H1 (cell line): ENCODE data around the gene EXD3. TPM values are rescaled to one million over a fixed set of nuclear protein-coding genes. Genes with fewer than 3 reads are reported as not detected.

Experiments used
- CTCF ChIA-PET: fragments of 300-600 bp; sonication (Branson Sonifier 250); formaldehyde crosslinking; loops from one replicate; lab custom pipeline; 2021; ENCODE audit not compliant: partially characterized antibody; lab: Charles Lee
- POLR2A ChIA-PET: fragments of 300-600 bp; sonication (Branson Sonifier 250); formaldehyde crosslinking; loops from one replicate; lab custom pipeline; 2021; ENCODE audit warnings: inconsistent platforms; ENCODE audit not compliant: partially characterized antibody; lab: Charles Lee
- DNase-seq, 2 experiments: peaks; one replicate each; pipeline versions ENCODE4 v3.0.0 to v3.0.0-alpha.2; 2010 to 2022; ENCODE audit warnings: low spot score in 2 of 2, low read depth in 1 of 2, mixed read lengths in 1 of 2
- FAIRE-seq: peaks from 2 replicates; lab custom pipeline; 2011; peaks lifted over from hg19 to GRCh38; lab: Jason Lieb, UNC
- H2AFZ ChIP-seq: 2 replicates; pipeline ENCODE4 v1.8.1; 2012; ENCODE audit warnings: low read length, inconsistent platforms
- H2AK5ac ChIP-seq: 2 replicates; pipeline ENCODE4 v1.6.1; 2013; ENCODE audit warnings: low read depth, low read length
- H2BK120ac ChIP-seq: replicated peaks from 2 replicates; pipeline ENCODE3; 2013; ENCODE audit warnings: low read depth, low read length, inconsistent platforms
- H2BK12ac ChIP-seq: 2 replicates; pipeline ENCODE4 v1.6.1; 2013; ENCODE audit warnings: low read depth, low read length
- H2BK15ac ChIP-seq: 2 replicates; pipeline ENCODE4 v1.6.1; 2013; ENCODE audit warnings: low read length
- H2BK20ac ChIP-seq: 2 replicates; pipeline ENCODE4 v1.6.1; 2013; ENCODE audit warnings: low read length
- H2BK5ac ChIP-seq: 2 replicates; pipeline ENCODE4 v1.6.1; 2013; ENCODE audit warnings: low read depth, low read length
- H3K14ac ChIP-seq: 2 replicates; pipeline ENCODE4 v1.6.1; 2013; ENCODE audit warnings: inconsistent platforms; ENCODE audit not compliant: insufficient read length
- H3K18ac ChIP-seq: 2 replicates; pipeline ENCODE4 v1.6.1; 2013; ENCODE audit warnings: low read length; ENCODE audit errors: extremely low read depth
- H3K23ac ChIP-seq: 2 replicates; pipeline ENCODE4 v1.6.1; 2013; ENCODE audit warnings: inconsistent platforms; ENCODE audit not compliant: insufficient read length
- H3K23me2 ChIP-seq: 2 replicates; pipeline ENCODE4 v1.6.1; 2013; ENCODE audit warnings: low read depth, low read length
- H3K27ac ChIP-seq: 2 replicates; pipeline ENCODE4 v1.6.1; 2011; ENCODE audit warnings: low read depth, low read length, inconsistent platforms
- H3K27me3 ChIP-seq, 4 experiments: replicated peaks in 1 of 4; 1 replicate in 1 of 4; 2 replicates in 3 of 4; pipeline versions ENCODE4 v1.6.1 to v1.8.1; 2011 to 2013; ENCODE audit warnings: low read length in 3 of 4, mild to moderate bottlenecking in 3 of 4, inconsistent platforms in 2 of 4, mixed read lengths in 2 of 4, moderate library complexity in 1 of 4; ENCODE audit not compliant: control insufficient read depth in 3 of 4, insufficient read depth in 3 of 4; ENCODE audit errors: extremely low read depth in 1 of 4
- H3K36me3 ChIP-seq, 4 experiments: 2 replicates each; pipeline versions ENCODE4 v1.6.1 to v1.8.1; 2011 to 2013; ENCODE audit warnings: mild to moderate bottlenecking in 4 of 4, low read length in 3 of 4, moderate library complexity in 2 of 4, control low read depth in 1 of 4, inconsistent platforms in 1 of 4; ENCODE audit not compliant: insufficient read depth in 4 of 4, control insufficient read depth in 2 of 4
- H3K4ac ChIP-seq: replicated peaks from 2 replicates; pipeline ENCODE3; 2013; ENCODE audit warnings: low read length, low read depth, mixed read lengths, inconsistent platforms; ENCODE audit not compliant: insufficient read length
- H3K4me1 ChIP-seq, 4 experiments: replicated peaks in 1 of 4; 1 replicate in 1 of 4; 2 replicates in 3 of 4; pipeline versions ENCODE4 v1.6.1 to v1.8.1; 2011 to 2013; ENCODE audit warnings: low read length in 3 of 4, inconsistent platforms in 2 of 4, mixed read lengths in 1 of 4; ENCODE audit not compliant: insufficient read depth in 4 of 4, control insufficient read depth in 3 of 4
- H3K4me2 ChIP-seq, 2 experiments: 2 replicates each; pipeline versions ENCODE4 v1.6.1 to v1.8.1; 2011 to 2013; ENCODE audit warnings: low read depth in 2 of 2, low read length in 2 of 2, control low read depth in 1 of 2, inconsistent platforms in 1 of 2, mild to moderate bottlenecking in 1 of 2; ENCODE audit not compliant: insufficient read depth in 1 of 2
- H3K4me3 ChIP-seq, 4 experiments: fragments of 200-600, 300-600 bp in 1 of 4; sonication (generic), shearing (Covaris generic), sonication (Bioruptor Twin) in 1 of 4; 2 replicates each; pipeline versions ENCODE4 v1.5.1 to v1.8.1; 2011 to 2016; ENCODE audit warnings: low read length in 4 of 4, low read depth in 3 of 4, control low read depth in 2 of 4, inconsistent platforms in 2 of 4, mild to moderate bottlenecking in 2 of 4, mixed read lengths in 1 of 4, moderate library complexity in 1 of 4; ENCODE audit not compliant: insufficient read depth in 2 of 4; ENCODE audit errors: extremely low read depth in 1 of 4
- H3K56ac ChIP-seq: replicated peaks from 2 replicates; pipeline ENCODE3; 2013; ENCODE audit warnings: low read depth, mild to moderate bottlenecking, mixed read lengths, low read length, inconsistent platforms; ENCODE audit not compliant: insufficient read length
- H3K79me1 ChIP-seq: 2 replicates; pipeline ENCODE4 v1.6.1; 2013; ENCODE audit warnings: low read depth, low read length, control low read depth
- H3K79me2 ChIP-seq, 2 experiments: 2 replicates each; pipeline versions ENCODE4 v1.6.1 to v1.8.1; 2012 to 2013; ENCODE audit warnings: low read length in 2 of 2, mild to moderate bottlenecking in 2 of 2, inconsistent platforms in 1 of 2; ENCODE audit not compliant: insufficient read depth in 2 of 2, control insufficient read depth in 1 of 2
- H3K9ac ChIP-seq, 4 experiments: replicated peaks in 1 of 4; 1 replicate in 1 of 4; 2 replicates in 3 of 4; pipeline versions ENCODE4 v1.6.1 to v1.8.1; 2011 to 2013; ENCODE audit warnings: low read depth in 3 of 4, low read length in 3 of 4, control low read depth in 2 of 4, mild to moderate bottlenecking in 2 of 4, moderate library complexity in 2 of 4, inconsistent platforms in 1 of 4; ENCODE audit errors: extremely low read depth in 1 of 4
- H3K9me3 ChIP-seq, 2 experiments: 2 replicates each; pipeline versions ENCODE4 v1.6.1 to v1.8.1; 2012 to 2013; ENCODE audit warnings: mild to moderate bottlenecking in 2 of 2, moderate library complexity in 2 of 2, control low read depth in 1 of 2, inconsistent platforms in 1 of 2, low read depth in 1 of 2, low read length in 1 of 2, mixed read lengths in 1 of 2; ENCODE audit not compliant: insufficient read depth in 2 of 2
- H4K20me1 ChIP-seq, 2 experiments: replicated peaks in 1 of 2; 2 replicates each; pipeline versions ENCODE3 to v1.8.1; 2011 to 2013; ENCODE audit warnings: inconsistent platforms in 2 of 2, low read length in 2 of 2, mild to moderate bottlenecking in 1 of 2; ENCODE audit not compliant: insufficient read depth in 2 of 2, control insufficient read depth in 1 of 2
- H4K5ac ChIP-seq: 2 replicates; pipeline ENCODE4 v1.6.1; 2013; ENCODE audit warnings: low read length, low read depth, mixed read lengths, inconsistent platforms; ENCODE audit not compliant: insufficient read length
- H4K8ac ChIP-seq: 2 replicates; pipeline ENCODE4 v1.8.0; 2013; ENCODE audit warnings: mild to moderate bottlenecking, moderate library complexity, low read length, inconsistent platforms; ENCODE audit not compliant: insufficient read depth; ENCODE audit errors: extremely low read depth
- H4K91ac ChIP-seq: replicated peaks from 2 replicates; pipeline ENCODE3; 2013; ENCODE audit warnings: low read length, mixed read lengths, inconsistent platforms; ENCODE audit not compliant: insufficient read length
- CBX5 ChIP-seq: fragments of 300-800, 300-1000 bp; sonication (generic); IDR thresholded peaks from 2 replicates; pipeline ENCODE4 v1.7.1; 2016; ENCODE audit warnings: antibody characterized with exemption, low read length, low read depth
- CBX8 ChIP-seq: fragments of 300-800, 300-1000 bp; sonication (generic); IDR thresholded peaks from 2 replicates; pipeline ENCODE4 v1.7.1; 2016; ENCODE audit warnings: low read depth, low read length, borderline replicate concordance
- CREB1 ChIP-seq: IDR thresholded peaks from 2 replicates; pipeline ENCODE4 v1.6.1; 2012; ENCODE audit warnings: inconsistent platforms
- FOSL1 ChIP-seq: IDR thresholded peaks from 2 replicates; pipeline ENCODE4 v1.6.1; 2011; ENCODE audit warnings: mild to moderate bottlenecking, low read depth, low read length, moderate library complexity; ENCODE audit not compliant: insufficient read depth
- GTF2F1 ChIP-seq: IDR thresholded peaks from 2 replicates; pipeline ENCODE4 v1.6.1; 2012; ENCODE audit warnings: low read depth, low read length, improper control_type of control experiment, borderline replicate concordance
- KDM4A ChIP-seq: IDR thresholded peaks from one replicate; pipeline ENCODE4 v1.7.1; 2012; ENCODE audit warnings: low read depth, mild to moderate bottlenecking, moderate library complexity, low read length, inconsistent platforms; ENCODE audit not compliant: severe bottlenecking
- KDM5A ChIP-seq: fragments of 200-600 bp; IDR thresholded peaks from 2 replicates; pipeline ENCODE4 v1.7.1; 2012; ENCODE audit warnings: mild to moderate bottlenecking, low read length, inconsistent platforms, mixed read lengths
- MAX ChIP-seq: IDR thresholded peaks from 2 replicates; pipeline ENCODE4 v1.6.1; 2012; ENCODE audit warnings: inconsistent platforms
- PHF8 ChIP-seq: fragments of 200-600 bp; sonication (generic); conservative IDR thresholded peaks from 2 replicates; pipeline ENCODE4 v1.7.1; 2012; ENCODE audit warnings: low read depth, mild to moderate bottlenecking, inconsistent platforms, low read length, moderate library complexity
- POU5F1 ChIP-seq: IDR thresholded peaks from 2 replicates; pipeline ENCODE4 v1.6.1; 2011; ENCODE audit warnings: low read depth, mild to moderate bottlenecking, low read length, moderate library complexity
- RBBP5 ChIP-seq: IDR thresholded peaks from 2 replicates; pipeline ENCODE4 v1.7.1; 2012; ENCODE audit warnings: low read depth, mild to moderate bottlenecking, inconsistent platforms, low read length, moderate library complexity, borderline replicate concordance
- RNF2 ChIP-seq: fragments of 200-900, 300-1000 bp; sonication (generic); IDR thresholded peaks from 2 replicates; pipeline ENCODE4 v1.7.1; 2016; ENCODE audit warnings: borderline replicate concordance, low read depth, mild to moderate bottlenecking, antibody characterized with exemption, low read length; ENCODE audit not compliant: poor library complexity, severe bottlenecking; ENCODE audit errors: missing control alignments
- WGBS, 2 experiments: shearing (Covaris generic) in 1 of 2; methylation state at CpG; one replicate each; pipeline versions ENCODE4 v1.1.6 to v1.1.7; 2013 to 2015; ENCODE audit warnings: low lambda C conversion rate in 2 of 2, mixed read lengths in 2 of 2, inconsistent platforms in 1 of 2, low coverage in 1 of 2, missing lambda C conversion rate in 1 of 2; ENCODE audit not compliant: insufficient replicate concordance in 2 of 2, insufficient coverage in 1 of 2, insufficient read length in 1 of 2; ENCODE audit errors: extremely low coverage in 1 of 2, missing lambda C conversion rate in 1 of 2; 5-methylcytosine and 5-hydroxymethylcytosine counted together
- polyA plus RNA-seq, 7 experiments: library from polyadenylated mRNA; depleted of rRNA in 3 of 7; stranded (reverse) in 5 of 7; unstranded in 2 of 7; fragments of >200 nt in 5 of 7; fragments of 200-250 nt in 2 of 7; gene quantifications; 1 replicate in 5 of 7; 2 replicates in 1 of 7; 4 replicates in 1 of 7; pipeline versions ENCODE4 v1.2.1 to v1.2.3, GENCODE V29; 2011 to 2013; ENCODE audit warnings: missing spikeins in 2 of 7, mixed read lengths in 2 of 7
- total RNA-seq: library from RNA; stranded (reverse); fragmentation: NEBNext Ultra II Directional; extraction: Animal tissue kit (Norgen Biotek cat#: 25700); gene quantifications from 2 replicates; pipeline ENCODE4 v1.2.1, GENCODE V29; 2021

Gene EXD3
- total and polyA plus RNA-seq, 2 of the 8 experiments (the other 6 are each of a cell fraction or from before 2014, with no cell fraction given): 7.2 to 9.4 TPM

- ChIA-PET CTCF (no interaction called here), POLR2A (interaction anchor here (0.5 kb wide), 1 partner anchor 17 kb away, joined by 3 read pairs; no protein-coding TSS in a partner anchor)
- H3K18ac ChIP-seq: no peak overlapping the region
- no peak overlapping the region for H2BK5ac ChIP-seq
- H3K14ac ChIP-seq: no peak overlapping the region
- no peak overlapping the region for H4K8ac ChIP-seq
- H4K5ac ChIP-seq: no peak overlapping the region
- no peak overlapping the region for H4K91ac ChIP-seq
- no peak overlapping the region for H3K56ac ChIP-seq
- no peak overlapping the region for H2AK5ac ChIP-seq
- no peak overlapping the region for H3K4ac ChIP-seq
- no peak overlapping the region for H2BK15ac ChIP-seq
- no peak overlapping the region for H3K23ac ChIP-seq
- H3K4me2 ChIP-seq: no peak overlapping the region
- H3K9ac ChIP-seq: no peak overlapping the region
- peaks cover 0 to 6% of the 10 kb centered on the region in 2 experiments for H4K20me1 ChIP-seq
- no peak overlapping the region for H2AFZ ChIP-seq
- H3K4me3 ChIP-seq: no peak overlapping the region
- H3K79me1 ChIP-seq: no peaks in the 10 kb centered on the region
- FAIRE-seq: no peak
- no peak overlapping the region for H3K27ac ChIP-seq
- no peak for DNase-seq
- peaks cover 0 to 6% (median 3%) of the 10 kb centered on the region in 4 experiments; a peak in 5 of 7 replicates for H3K4me1 ChIP-seq
- no peaks in the 10 kb centered on the region for H3K9me3 ChIP-seq
- 94% methylated on average over 32 of the region's 36 CpGs; no CpG with 5 or more reads in 1 of the 2 experiments for WGBS, 2 experiments
- H2BK12ac ChIP-seq: no peak overlapping the region
- no peak overlapping the region for H2BK120ac ChIP-seq
- no peak overlapping the region for H2BK20ac ChIP-seq
- H3K27me3 ChIP-seq: no peaks in the 10 kb centered on the region; a peak in 1 of 7 replicates
- peaks cover 4% of the 10 kb centered on the region; the same call in 1 of the 2 replicates for H3K23me2 ChIP-seq
- no peaks in the 10 kb centered on the region for H3K79me2 ChIP-seq
- H3K36me3 ChIP-seq: peaks cover 0 to 9% (median 3%) of the 10 kb centered on the region in 4 experiments; a peak in 3 of 8 replicates
- no peak for TF ChIP-seq FOSL1
- no peak for TF ChIP-seq RNF2
- TF ChIP-seq KDM4A: no peak
- TF ChIP-seq CREB1: no peak
- TF ChIP-seq POU5F1: no peak
- no peak for TF ChIP-seq GTF2F1
- TF ChIP-seq PHF8: no peak
- TF ChIP-seq KDM5A: no peak
- TF ChIP-seq RBBP5: no peak
- no peak for TF ChIP-seq MAX
- no peak for TF ChIP-seq CBX5
- TF ChIP-seq CBX8: no peak
These were observed 26.3 kb upstream of the EXD3 start for GRCh38 chr9:137449081-137449844.
